ENCODE results near the gene CDH23. TPM values are rescaled to one million over a fixed set of nuclear protein-coding genes. Genes with fewer than 3 reads are reported as not detected.

Gene CDH23
- total RNA-seq, 1 experiment from 2014 or later, result 0.03 TPM

DNA sequence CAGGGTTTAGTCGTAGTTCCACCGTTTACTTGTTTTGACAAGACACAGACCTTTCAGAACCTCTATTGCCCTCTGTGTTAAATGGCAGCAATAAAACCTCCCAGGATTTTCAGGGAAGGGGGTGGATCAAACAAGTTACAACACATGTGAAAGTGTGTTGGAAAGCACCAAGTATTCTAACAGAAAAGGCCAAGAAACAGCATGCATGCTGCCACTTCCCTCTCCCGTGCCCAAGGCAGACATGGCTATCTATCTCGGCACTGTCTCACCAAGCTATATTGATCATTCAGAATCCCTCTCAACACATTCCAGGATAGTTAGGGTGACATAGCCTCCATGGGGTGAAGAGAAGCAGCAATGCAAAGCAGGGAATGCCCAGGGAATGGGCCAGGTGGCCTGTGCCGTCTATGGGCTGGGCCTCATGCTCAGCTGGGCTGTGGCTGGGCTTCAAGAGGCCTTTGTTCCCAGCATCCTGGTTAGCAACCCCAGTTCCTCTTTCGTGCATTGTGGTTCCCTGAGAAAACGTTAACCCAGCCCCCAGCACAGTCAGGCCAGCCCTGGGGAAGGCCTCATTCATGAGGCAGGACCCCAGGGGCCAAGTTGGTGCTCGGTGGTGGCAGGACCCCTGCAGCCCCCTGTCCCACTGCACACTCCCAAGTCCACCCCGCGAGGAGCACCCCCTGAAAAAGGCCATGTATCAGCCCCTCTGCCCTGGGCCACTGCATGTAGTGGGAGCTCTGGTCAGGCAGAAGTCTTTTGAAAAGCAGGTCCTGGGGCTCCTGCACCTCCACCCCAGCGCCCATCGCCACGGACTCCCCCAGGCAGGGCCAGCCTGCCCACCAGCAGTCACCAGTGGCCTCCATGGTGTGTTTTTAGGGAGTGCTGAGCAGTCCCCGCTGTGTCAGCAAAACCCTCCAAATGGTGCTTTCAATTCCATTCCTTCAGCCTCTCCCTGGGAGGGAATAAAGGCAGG is 351.1 kb downstream of the CDH23 start:
- in situ Hi-C loops (cut with HindIII; ENCODE audit: low pct_unique_long_range_greater_than_20kb, low sequenced_read_pairs), result no loop called here
- no peak for DNase-seq (ENCODE audit: low read depth)

DNA sequence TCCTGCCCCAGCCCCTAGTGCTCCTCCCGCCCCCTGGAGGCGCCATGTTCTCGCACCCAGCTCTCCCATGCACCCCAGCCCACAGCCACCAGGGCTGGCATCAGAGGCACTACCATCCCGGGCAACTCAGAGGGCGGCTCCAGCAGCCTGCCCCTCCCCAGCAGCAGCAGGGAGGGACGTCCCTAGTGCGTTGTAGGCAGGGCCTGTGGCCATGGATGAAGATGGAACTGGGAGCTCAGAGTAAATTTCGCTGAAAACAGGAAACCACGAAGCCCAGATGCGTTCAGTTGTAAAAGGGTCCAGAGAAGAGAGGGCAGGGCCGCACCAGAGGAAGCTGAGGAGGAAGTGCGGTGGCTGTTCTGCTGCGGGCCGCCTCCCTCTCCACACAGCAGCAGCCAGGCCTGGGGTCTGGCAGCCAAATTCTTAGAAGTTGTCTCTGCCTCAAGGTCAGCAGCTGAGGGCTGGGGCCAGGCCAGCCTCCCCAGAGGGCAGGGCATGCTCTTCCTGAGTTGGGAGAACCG is 352.0 kb downstream of the CDH23 start:
- DNase-seq (ENCODE audit: low read depth), result no peak
- in situ Hi-C loops (cut with HindIII; ENCODE audit: low pct_unique_long_range_greater_than_20kb, low sequenced_read_pairs), result no loop called here

- no peak for DNase-seq (ENCODE audit: low read depth)
- in situ Hi-C loops (cut with HindIII; ENCODE audit: low pct_unique_long_range_greater_than_20kb, low sequenced_read_pairs), result no loop called here
These were observed 352.7 kb downstream of the CDH23 start for GRCh38 chr10:71749396-71749795.

- no peak for DNase-seq (ENCODE audit: low read depth)
- in situ Hi-C loops (cut with HindIII; ENCODE audit: low pct_unique_long_range_greater_than_20kb, low sequenced_read_pairs), result no loop called here
These were observed 353.6 kb downstream of the CDH23 start for GRCh38 chr10:71750124-71750841.

DNA sequence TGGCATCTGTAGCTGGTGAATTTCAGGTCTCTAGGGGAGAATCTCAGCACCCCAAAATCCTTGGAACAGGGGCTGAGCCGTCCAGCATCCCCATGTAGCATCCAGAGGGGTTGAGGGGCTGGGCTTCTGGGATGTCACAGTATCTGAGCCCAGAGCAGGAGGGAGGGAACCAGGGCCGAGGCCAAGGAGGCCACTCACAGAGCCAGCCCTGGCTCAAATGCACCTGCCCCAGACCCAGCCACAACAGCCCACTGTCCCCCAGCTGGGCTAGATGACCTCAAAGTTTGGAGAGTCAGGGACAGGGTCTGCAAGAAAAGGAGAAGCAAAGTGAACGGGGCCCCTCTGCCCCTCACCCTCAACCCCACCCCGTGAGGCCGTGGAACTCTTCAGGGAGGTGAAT is 354.3 kb downstream of the CDH23 start:
- in situ Hi-C loops (cut with HindIII; ENCODE audit: low pct_unique_long_range_greater_than_20kb, low sequenced_read_pairs), result no loop called here
- DNase-seq (ENCODE audit: low read depth), result no peak

GRCh38 chr10:71751515-71752224 is 354.9 kb downstream of the CDH23 start:
- in situ Hi-C loops (cut with HindIII; ENCODE audit: low pct_unique_long_range_greater_than_20kb, low sequenced_read_pairs), result no loop called here
- no peak for DNase-seq (ENCODE audit: low read depth)

GRCh38 chr10:71752391-71753090 is 355.8 kb downstream of the CDH23 start:
- no peak for DNase-seq (ENCODE audit: low read depth)
- in situ Hi-C loops (cut with HindIII; ENCODE audit: low pct_unique_long_range_greater_than_20kb, low sequenced_read_pairs), result no loop called here

- in situ Hi-C loops (cut with HindIII; ENCODE audit: low pct_unique_long_range_greater_than_20kb, low sequenced_read_pairs), result no loop called here
- DNase-seq (ENCODE audit: low read depth), result no peak
These were observed 356.6 kb downstream of the CDH23 start for GRCh38 chr10:71753091-71753959.

DNA sequence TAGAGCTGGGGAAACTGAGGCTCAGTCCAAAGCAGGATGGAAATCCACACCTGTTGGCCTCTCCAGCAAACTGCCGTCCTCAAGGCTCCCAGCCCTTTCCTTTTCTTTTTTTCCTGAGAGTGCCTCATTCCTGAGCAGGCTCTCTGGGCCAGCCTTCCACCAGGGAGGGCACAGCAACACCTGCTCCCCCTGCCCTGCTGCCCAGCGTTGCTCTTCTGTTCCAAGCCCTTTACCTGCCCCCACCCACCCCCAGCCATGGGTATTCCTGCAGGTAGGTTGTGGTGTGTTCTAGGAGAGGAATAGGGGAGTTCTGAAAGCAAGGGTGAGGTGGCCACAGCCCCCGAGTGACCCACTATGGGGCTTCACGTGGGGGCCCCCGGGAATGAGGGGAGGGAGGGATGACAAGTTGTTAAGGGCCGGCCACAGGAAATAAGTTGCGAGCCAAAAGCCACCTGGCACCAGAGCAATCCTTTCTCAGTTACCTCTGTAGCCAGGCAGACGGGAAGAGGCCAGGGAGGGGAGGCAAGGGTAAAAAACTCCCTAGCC is 357.3 kb downstream of the CDH23 start:
- no peak for DNase-seq (ENCODE audit: low read depth)
- in situ Hi-C loops (cut with HindIII; ENCODE audit: low pct_unique_long_range_greater_than_20kb, low sequenced_read_pairs), result no loop called here

DNA sequence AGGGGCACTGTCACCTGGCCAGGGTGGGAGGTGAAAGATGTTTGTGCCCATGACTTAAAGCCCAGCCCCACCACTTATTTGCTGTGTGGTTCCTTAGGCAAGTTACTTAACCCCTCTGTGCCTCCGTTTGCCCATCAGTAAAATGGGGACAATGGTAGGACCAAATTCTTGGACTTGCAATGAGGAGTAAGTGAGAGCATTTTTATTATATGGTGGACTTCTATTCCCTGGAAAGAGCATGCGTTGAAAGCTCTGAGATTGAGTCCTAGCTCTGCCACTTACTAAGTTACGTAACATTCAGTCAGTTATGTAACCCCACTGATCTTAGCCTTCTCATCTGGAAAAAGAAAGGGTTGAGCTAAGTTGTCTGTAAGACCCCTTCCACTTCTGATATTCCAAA is 357.8 kb downstream of the CDH23 start:
- in situ Hi-C loops (cut with HindIII; ENCODE audit: low pct_unique_long_range_greater_than_20kb, low sequenced_read_pairs), result no loop called here
- no peak for DNase-seq (ENCODE audit: low read depth)

DNA sequence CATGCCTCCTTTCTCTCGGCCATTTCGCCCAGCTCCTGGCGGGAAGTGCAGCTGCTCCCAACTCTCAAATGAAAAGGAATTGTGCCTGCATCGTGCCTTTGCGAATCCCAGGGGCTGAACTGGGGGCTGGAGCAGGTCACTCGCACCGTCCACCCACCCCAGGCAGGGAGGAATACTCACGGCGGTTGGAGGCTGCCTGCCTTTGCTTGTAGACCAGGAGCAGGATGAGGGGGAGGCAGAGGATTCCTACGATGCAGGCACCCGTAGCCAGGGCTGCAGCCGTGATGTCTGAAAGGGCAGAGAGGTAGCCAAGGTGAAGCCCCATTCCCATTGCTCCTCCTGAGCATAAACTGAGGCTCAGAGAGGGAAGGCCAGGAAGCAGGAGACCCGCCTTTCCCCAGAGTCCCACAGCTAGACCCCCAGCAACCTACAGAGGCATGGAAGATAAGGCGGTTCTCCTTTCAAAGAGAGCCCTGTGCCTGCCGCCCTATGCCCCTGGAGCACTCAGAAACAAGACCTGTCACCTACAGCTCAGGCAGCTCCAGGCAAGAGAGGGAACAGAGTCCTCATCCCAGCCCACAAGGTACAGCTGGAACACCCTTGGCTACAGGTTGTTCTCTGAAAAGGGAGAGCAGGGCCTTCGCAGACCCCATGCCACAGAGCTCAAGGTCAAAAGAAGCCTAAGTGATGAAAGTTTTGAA is 358.6 kb downstream of the CDH23 start:
- in situ Hi-C loops (cut with HindIII; ENCODE audit: low pct_unique_long_range_greater_than_20kb, low sequenced_read_pairs), result no loop called here
- DNase-seq (ENCODE audit: low read depth), result no peak

GRCh38 chr10:71756311-71757191 is 359.8 kb downstream of the CDH23 start:
- DNase-seq (ENCODE audit: low read depth), result no peak
- in situ Hi-C loops (cut with HindIII; ENCODE audit: low pct_unique_long_range_greater_than_20kb, low sequenced_read_pairs), result no loop called here

- DNase-seq (ENCODE audit: low read depth), result no peak
- in situ Hi-C loops (cut with HindIII; ENCODE audit: low pct_unique_long_range_greater_than_20kb, low sequenced_read_pairs), result no loop called here
These were observed 360.7 kb downstream of the CDH23 start for GRCh38 chr10:71757399-71757922.

- no peak for DNase-seq (ENCODE audit: low read depth)
- in situ Hi-C loops (cut with HindIII; ENCODE audit: low pct_unique_long_range_greater_than_20kb, low sequenced_read_pairs), result loop anchor here (10.0 kb wide), 1 partner anchor 84 kb away; no protein-coding TSS in a partner anchor
These were observed 364.4 kb downstream of the CDH23 start for GRCh38 chr10:71761105-71761511.

- DNase-seq (ENCODE audit: low read depth), result no peak
- in situ Hi-C loops (cut with HindIII; ENCODE audit: low pct_unique_long_range_greater_than_20kb, low sequenced_read_pairs), result loop anchor here (10.0 kb wide), 1 partner anchor 83 kb away; no protein-coding TSS in a partner anchor
These were observed 364.9 kb downstream of the CDH23 start for GRCh38 chr10:71761541-71762113.

All from Caki2 (cell line).